HG03280 (cell line): ENCODE results near the gene DIAPH1.
"Not testable (repeated sequence)": the region's sequence is repeated elsewhere in the genome, so short reads cannot be mapped to it uniquely, and the experiment has no call there.

Experiments used
- ATAC-seq: cut with Tn5 transposase; IDR thresholded peaks from one replicate; pipeline ENCODE4 v1.9.1; 2021; ENCODE audit warnings: mild to moderate bottlenecking, moderate library complexity; ENCODE audit not compliant: unreplicated experiment

DIAPH1 gene

GRCh38 chr5:141613344-141613743 lies 5.5 kb downstream of the DIAPH1 start:
- no peak for ATAC-seq

- ATAC-seq = no peak
These were observed 7.5 kb downstream of the DIAPH1 start for GRCh38 chr5:141611289-141611688.

DNA sequence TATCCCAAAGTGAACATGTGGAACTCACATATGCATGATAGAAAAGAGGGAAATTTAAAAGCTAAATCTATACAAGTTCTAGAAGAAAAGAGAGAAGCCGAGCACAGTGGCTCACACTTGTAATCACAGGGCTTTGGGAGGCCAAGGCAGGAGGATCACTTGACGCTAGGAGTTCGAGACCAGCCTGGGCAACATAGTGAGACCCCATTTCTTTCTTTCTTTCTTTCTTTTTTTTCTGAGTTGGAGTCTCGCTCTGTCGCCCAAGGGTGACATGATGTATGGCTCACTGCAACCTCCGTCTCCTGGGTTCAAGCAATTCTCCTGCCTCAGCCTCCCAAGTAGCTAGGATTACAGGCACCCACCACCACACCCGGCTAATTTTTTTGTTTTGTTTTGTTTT lies 8.9 kb downstream of the DIAPH1 start:
- ATAC-seq = not testable (repeated sequence)

- no peak for ATAC-seq
These were observed 9.8 kb downstream of the DIAPH1 start for GRCh38 chr5:141609044-141609443.

DNA sequence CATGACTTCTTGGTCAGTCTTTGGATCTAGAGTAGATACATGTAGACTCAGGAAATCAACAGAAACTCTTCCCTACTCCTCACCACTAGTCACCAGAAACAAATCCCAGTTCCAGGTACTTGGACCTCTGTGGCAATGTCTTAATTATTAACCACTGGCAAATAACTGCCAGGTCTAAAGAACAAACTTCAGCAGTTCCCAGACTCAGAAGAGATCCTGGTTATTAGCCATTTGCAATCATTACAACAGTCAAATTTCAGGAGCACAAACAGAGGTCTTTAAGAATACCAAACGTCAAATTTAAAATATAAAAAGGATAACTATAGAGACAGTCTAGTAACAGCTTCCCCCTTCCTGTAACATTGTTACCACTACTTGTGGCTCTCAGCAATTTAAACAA lies 10.2 kb downstream of the DIAPH1 start:
- no peak for ATAC-seq

GRCh38 chr5:141608046-141608445 lies 10.8 kb downstream of the DIAPH1 start:
- ATAC-seq = no peak

DNA sequence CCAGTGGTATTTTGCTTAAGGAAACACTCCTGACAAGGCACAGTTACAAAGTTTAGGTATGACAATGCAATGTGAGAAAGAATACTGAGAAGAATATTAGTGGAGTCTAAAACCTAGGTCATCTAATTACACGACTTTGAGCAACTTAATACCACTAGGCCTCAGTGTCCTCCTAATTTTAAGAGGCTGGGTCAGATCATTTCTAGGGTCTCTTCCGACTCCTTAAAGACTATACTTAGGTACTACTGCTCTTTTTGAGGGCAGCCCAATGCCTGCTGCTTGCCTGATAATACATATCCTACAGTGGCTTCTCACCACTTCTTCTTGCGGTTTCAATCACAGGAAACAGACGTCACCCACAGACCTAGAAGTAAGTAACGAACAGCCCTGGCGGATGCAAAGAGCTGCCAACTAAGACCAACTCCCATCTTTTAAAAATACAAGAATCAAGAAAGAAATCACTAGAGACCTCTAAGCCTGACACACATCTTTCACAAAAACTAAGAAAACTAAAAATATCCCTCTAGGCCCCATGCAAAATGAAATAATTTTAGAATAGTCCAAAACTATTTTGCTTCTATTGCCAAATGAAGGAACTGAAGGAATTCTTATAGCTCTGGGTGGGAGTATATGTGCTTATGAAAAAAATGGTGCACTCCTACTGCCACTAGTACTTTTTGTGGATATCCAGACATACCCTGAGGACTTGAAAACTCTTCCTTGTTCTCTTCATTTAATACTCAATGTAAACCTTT lies 13.1 kb downstream of the DIAPH1 start:
- peak; percentile 94 for ATAC-seq

DNA sequence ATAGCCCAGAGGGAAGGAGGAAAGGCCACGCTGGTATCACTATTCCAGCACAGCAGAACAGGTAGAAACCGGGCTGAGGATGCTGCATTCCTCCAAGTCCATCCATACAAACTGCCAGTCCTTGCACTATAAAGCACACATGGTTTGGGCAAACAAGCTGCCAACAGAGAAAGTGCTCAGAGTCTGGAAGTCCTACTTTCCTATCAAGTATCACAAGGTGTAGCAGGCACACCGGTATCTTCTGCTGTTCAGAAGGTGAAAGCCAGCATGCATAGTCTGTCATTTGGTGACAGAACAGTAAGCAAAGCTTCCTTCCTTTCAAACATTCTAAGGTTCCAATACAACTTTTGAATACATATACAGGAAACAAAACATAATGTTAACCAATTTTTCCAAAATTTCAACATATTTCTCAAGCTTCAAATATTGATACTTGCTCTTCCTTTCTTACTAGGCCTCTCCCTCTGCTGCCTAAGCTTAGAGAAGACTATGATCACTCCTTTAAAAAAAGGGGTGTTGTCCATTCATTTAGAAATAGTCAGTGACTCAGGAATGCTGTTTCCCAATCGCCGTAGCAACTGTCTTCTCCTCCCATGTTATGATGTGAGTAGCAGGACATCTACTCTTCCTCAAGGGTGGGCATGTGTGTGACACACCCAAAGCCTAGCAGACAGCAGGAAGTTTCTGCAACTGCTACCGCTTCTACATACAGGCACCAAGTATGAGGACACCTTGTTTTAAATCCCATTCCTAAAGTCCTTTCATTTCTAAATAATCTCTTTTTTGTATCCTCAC lies 14.7 kb downstream of the DIAPH1 start:
- ATAC-seq = no peak

DNA sequence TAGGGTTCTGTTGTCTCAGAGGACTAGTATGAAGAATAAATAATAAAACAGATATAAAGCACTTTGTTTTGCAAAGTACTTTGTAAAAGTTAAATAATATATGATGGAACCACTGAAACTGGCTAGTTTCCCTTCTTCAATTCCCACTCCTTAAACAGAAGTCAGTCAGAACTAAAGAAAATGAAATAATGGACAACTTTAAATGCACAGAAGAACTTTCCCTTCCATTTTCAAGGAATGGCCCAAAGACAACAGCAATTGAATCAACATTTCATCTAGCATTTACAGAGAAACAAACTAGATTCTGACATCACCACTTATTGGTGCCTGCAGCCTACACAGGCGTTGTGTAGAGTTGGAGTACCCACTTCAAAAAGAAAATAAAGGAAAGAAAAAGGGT lies 16.2 kb downstream of the DIAPH1 start:
- ATAC-seq = no peak

DNA sequence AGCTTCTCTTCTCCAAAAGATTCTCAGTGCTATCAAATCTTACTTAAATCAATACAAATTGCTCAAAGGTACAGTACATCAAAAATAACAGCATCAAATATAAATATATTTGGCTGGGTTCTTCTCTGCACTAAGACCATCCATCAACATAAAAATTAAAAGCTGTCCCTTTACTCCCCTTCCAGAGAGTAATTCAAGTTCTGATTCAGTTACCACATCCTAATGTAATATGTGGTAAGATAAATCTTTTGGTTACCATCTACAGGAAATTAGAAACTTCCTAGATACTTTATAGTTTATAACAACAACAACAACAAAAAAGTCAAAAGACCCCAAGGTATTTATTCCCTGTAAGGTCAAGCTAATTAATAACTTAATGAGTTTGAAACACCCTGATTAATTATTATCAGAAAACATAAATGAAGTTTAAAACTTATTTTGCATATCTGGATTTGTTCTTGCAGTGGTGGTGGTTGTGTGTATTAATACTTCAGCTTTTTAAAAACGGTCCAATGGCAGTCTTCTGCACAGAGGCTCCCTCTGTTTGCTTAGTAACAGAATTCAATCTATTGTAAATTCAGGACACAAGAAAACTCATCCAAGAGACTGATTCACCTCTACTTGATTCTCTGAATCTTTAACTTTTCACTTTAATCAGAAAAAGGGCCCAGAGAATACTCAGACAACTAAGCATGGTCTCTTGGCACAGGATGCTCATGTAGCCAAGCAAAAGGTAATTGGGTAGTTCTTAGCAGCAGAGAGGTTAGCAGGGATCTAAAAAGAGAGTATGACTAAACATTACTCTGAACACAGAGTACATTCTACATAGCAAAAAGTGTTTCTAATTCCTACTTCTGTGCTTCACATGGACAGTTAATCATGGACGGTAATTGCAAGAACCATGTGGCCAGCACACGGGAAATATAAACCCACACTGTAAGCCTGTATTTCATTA lies 20.1 kb downstream of the DIAPH1 start:
- no peak for ATAC-seq

- ATAC-seq = no peak
These were observed 21.0 kb downstream of the DIAPH1 start for GRCh38 chr5:141597814-141598213.

DNA sequence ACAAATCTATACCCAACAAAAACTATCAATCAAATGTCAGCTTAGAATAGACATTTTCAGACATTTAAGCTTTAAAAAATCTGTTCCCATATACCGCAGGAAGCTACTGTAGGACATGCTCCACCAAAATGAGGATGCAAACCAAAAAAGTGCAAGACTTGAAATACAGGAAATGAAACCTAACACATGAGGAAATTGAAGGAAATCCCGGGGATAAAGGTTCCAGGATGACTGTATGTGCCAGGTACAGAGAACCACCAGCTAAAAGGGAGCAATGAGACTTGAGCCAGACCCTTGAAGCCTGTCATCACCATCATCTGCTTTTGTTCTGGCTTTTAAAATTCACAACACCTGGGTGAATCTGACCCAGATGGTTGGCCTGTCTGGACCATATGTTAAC lies 21.4 kb downstream of the DIAPH1 start:
- no peak for ATAC-seq

DNA sequence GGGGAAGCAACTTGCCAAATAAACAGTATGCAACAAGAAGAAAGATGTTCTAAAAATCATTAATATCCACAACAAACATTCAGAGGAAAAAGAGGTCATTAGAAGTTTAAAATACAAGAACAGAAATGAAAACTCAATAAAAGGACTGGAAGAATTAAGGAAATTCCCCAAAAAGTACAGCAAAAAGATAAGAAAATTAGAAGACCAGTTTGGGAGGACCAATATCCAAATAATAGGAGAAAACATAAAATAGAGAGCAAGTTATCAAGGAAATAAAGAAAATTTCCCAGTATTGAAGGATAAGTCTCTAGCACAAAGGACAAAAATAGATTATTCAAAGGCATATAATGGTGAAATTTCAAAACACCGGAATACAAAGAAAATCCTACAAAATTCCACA lies 21.9 kb downstream of the DIAPH1 start:
- ATAC-seq = no peak

- ATAC-seq = no peak
These were observed 28.7 kb downstream of the DIAPH1 start for GRCh38 chr5:141590127-141590526.

- no peak for ATAC-seq
These were observed 32.6 kb downstream of the DIAPH1 start for GRCh38 chr5:141586246-141586645.

- ATAC-seq = no peak
These were observed 33.2 kb downstream of the DIAPH1 start for GRCh38 chr5:141585594-141585993.

GRCh38 chr5:141574122-141574510 lies 44.7 kb downstream of the DIAPH1 start:
- ATAC-seq = no peak

GRCh38 chr5:141573489-141574121 lies 45.2 kb downstream of the DIAPH1 start:
- ATAC-seq = no peak

DNA sequence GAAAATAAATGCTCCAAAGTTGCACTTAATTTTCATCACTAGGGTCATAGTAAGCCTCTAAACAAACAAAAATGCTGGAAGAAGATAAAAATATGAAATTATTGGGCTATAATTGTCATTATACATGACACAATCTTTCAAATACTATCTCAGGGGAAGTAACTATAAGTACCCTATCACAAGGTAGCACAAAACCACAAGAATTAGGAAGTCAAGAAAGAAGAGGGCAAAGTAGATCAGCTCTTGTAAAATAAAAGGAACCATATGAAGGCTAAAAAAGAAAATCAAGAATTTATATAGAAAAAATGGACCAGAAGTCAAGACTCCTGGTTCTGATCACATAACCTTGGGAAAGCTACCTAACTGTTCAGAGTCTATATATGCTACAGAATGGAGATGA lies 48.1 kb downstream of the DIAPH1 start:
- ATAC-seq = no peak

GRCh38 chr5:141567513-141568117 lies 51.2 kb downstream of the DIAPH1 start:
- ATAC-seq = no peak
